COLO668 (cell line): Measurements from ENCODE around the gene DTD1.
A peak's percentile ranks its signal among the peaks of the same experiment; 100 is the strongest.

Source experiments
- DNase-seq: peaks from one replicate; lab custom pipeline; 2025; ENCODE audit not compliant: unreplicated experiment; lab: John Stamatoyannopoulos, UW

The DTD1 gene, protein sequence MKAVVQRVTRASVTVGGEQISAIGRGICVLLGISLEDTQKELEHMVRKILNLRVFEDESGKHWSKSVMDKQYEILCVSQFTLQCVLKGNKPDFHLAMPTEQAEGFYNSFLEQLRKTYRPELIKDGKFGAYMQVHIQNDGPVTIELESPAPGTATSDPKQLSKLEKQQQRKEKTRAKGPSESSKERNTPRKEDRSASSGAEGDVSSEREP

DNA sequence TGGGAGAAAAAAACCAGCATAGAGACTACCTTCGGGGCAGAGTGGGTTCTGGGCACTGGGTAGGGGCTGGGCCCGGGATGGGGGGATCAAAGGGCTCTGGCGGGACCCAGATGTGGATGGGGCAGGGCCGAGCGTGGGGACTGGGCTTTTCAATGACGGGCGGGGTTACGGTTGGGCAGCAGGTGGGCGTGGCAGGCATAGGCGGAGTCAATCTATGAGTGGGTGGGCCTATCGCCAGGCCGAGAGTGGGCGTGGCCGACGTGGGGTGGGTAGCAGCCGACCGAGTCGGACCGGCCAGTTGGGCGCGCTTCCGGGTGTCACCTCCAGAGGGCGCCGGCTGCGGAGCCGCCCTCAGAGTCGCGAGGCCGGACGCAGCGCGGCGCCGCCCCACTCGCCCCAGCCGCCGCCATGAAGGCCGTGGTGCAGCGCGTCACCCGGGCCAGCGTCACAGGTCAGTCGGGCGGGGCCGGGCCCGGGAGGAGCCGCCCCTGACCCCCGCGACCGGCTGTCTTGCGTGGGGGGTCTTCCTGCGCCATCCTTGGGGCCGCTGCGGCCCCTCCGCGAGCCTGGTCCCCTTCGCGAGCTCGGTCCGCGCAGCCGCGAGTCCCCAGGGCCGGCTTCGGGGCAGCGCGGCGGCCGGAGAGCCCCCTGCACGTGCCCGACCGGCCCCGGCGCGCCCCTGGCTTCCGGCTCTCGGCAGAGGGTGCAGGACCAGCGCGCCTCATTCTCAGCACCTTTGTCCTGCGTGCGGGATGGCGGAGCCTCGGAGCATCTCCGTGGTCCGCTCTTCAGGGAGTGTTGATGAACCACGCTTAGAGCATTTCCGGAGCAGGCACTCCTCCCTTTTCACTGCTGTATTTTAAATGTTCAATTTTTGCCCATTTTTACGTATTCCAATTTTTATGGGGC, at the start of gene DTD1:
Gene DTD1 (plus strand): TSS at position 390 of the 909 bp plus-strand sequence. CDS start 19 bp downstream, at position 409.
- peak; percentile 91 for DNase-seq

DNA sequence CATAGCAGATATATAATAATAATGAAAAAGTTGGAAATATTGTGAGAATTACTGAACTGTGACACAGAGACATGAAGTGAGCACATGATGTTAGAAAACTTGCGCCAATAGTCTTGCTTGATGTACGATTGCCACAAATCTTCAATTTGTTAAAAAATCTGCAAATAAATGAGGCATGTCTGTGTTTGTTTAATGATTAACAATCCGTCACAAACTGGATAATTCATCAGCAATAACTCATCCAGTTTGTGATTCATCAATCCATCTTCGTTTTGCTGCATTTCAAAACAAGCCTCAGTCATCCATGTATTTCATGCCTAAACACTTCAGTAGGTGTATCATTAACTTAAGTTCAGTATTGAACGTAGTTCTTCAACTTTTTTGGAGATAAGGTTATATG, 46.1 kb upstream of the DTD1 start:
- no peak for DNase-seq

DNA sequence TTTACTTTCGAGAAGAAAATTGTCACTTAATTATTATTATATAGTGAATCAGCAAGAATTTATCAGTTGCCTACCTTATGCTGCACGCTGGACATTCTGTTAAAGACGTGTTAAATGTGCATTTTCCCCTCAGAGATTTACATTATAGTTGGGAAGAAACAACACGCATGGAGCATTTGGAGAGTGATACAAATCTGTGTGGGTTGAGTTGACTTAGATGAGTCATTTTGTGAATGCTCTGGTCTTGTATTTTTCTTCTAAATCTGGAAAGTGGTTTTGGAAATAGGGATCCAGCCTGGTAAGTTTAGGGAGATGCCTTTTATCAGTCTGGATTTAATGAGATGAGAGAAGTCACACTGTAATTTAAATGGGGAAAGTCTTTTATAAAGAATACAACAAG, 44.6 kb upstream of the DTD1 start:
- no peak for DNase-seq

DNA sequence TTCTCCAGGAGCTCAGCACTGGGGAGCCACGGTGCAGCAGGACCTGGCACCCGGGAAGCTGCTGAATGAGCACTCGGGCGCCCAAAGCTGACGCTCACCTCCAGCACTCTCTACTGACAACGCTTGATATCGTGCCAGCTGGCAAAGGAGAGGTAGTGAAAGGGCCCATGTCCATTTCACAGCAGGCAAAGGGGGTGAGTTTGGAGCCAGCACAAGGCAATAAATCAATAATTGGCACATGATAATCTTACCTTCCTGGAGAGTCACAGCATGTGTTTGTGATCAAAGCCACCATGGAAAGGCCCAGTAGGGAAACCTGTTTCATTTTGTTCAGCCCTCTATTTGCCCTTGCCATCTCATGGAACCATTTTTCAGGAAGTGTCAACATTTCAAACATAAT, 43.9 kb upstream of the DTD1 start:
- no peak for DNase-seq

DNA sequence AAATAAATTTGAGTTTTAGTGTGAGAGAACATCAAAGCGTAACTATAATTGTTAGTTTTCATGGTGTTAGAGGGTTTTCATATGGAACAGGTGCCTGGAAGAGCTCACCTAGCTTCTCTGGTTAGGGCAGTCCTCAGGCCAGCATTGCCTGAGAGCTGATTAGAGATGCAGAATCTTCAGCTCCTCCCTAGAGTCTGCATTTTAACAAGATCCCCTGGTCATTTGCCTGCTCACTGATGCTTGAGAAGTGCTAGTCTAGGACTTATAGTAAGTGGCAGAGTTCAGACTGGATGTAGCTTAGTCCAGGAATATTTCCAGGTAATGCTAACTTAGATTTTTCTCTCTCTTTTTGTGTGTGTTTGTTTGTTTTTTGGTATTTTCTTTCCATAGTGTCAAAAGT, 42.3 kb upstream of the DTD1 start:
- no peak for DNase-seq

DNA sequence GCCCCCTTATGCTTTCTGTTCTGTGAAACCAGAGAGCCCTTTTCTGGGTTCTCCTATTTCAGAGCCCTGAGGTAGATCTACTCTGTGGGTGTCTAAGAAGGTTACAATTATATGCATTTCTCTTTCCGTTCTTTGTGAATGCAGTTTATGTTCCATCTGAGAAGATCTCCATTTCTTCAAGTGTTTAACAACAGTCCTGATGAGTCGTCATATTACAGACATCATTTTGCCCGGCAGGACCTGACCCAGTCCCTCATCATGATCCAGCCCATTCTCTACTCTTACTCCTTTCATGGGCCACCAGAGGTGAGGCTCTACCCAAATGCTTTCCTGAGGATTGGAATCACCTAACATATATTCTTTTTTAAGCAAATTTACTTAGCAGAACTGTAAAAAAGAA, 39.4 kb upstream of the DTD1 start:
- no peak for DNase-seq

DNA sequence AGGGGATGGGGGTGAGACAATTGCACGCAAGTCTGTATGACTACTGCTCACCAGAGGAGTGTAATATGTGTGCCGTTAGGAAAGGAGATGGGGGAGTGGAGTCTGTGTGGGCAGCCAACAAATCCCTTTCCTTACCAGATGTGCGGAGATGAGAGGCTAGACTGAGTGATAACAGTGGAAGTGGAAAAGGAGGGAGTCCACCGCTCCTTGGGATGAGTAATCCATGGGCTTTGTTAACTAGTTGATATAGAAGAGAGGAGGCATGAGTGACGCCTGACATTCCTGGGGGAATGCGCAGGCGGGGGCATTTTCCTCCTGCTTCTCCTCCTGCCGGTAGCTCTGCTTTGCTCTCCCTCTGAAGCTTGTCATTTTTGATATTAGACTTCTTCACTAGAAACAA, 34.1 kb upstream of the DTD1 start:
- DNase-seq: no peak

DNA sequence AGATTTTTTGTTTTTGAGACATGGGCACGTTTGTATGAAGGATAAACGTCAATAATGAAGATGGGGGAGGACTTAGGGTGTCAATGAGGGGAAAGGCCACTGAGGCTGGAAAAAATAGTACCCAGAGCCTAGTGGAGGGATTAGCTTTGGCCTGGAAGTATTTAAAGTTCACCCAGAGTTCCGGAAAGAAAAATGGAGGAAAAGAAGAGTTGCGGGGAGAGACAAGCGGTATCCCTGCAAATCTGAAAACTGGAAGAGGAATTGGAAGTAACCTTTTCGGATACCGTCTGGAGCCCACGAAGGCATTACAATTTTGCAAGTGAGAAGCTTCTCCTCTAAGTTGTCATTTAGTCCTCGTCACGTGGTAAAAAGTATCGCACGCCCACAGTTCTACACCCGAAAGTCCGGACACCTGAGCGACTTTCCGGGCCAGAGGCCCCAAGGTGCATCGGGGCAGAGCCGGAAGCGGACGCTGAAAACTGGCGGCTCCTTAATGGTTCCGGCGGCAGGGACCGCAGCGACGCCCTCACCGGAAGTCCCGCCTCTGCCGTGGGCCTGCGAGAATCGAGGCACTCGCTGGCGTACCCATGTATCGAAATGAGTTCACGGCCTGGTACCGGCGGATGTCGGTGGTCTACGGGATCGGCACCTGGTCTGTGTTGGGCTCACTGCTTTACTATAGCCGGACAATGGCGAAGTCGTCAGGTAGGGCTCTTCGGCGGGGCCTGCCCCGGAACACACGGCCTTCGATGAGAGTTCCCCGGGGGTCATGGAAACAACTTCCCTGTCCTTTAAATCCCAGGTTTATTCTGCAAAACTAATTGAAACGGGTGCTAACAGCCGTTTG, 20.7 kb upstream of the DTD1 start, which contains the start of gene SMIM26:
Gene SMIM26 (plus strand): TSS at position 541 of the 847 bp plus-strand sequence. CDS start 47 bp downstream, at position 588.
- peak; percentile 97 for DNase-seq

DNA sequence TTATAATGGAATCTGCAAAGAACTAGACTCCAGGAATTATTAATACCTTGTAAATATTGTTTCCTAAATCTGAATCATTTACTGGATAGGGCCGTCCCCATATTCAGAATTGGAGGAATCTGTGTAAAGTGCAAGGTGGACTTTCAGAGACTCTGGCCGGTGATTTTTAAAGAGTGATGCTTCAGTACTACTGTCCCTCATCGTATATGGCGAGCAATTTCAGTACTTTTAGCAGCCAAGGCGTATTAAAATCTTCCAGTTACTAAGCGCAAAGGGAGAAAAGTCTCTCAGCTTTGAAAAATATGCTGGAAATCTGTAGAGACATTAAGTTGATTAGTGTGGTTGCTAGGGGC, 20.1 kb upstream of the DTD1 start:
- DNase-seq: no peak

DNA sequence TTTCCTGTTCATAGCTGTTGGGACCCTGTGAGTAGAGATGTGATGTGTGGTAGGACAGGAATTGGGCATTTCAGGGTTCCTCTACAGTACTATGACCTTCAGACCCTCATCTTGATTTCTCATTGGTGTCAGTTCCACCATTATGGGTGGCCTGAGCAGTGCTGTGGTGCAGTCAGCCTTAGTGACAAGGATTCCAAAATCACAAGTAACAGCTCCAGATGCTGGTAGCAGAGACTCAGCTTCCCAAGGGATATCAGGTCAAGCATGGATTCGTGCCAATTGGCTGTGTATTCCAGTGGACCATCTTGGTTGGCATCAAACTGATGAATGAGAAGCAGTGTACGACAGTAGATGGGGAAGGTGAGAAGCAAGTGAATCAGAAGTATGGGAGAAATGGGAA, 16.8 kb upstream of the DTD1 start:
- DNase-seq: no peak

DNA sequence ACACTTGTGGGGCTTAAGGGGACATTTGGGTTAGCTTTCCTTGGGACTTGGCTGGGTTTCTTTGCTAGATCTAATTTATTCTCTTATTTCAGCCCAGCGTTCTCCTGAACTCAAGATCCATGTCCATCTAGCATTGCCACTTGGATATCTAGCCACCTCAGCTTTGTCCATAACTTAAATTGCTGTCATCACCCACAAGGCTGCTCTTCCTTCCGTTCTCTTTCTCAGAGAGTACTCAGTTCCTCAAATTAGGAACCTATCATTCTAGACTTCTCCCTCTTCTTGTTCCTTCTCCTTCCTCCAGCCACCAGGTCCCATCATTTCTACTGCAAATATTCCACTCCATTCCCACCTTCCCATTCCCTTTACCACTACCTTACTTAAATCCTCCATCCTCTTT, 16.3 kb upstream of the DTD1 start:
- DNase-seq: no peak

DNA sequence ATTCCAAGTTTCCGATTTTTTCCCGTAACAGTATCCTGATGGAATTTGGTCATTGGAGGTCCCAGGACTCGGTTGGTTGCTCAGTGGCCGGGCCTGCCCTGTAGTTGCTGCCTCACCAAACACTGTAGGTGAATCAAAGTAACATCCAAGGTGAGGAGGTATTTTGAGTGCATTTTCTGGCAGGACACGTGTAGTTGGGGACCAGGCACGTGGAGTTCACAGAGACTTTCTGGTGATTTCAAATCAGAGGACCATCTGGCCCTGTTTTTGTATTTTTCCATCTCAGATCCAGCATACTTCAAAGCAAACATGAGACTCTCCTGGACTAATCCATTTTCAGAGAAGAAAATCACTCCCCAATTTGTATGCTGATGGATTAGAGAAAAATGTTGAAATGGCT, 9.9 kb upstream of the DTD1 start:
- no peak for DNase-seq

DNA sequence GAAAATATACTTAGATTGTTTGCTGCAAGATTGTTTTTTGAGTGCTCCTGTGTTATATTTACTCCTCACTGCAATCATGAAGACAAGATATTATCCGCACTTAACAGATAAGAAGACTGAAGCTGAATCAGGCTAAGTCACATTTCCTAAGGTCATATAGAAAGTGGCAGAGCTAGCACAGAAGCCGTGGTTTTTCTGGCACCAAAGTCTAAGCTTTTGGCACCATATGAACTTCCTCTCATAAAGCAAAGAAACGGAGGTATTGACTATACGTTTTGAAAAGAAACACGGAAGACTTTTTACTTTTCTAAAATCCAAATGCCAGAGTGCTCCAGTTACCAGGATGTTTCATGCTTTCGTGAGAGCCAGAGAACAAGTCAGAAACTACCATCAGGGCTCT, 9.3 kb upstream of the DTD1 start:
- DNase-seq: no peak

DNA sequence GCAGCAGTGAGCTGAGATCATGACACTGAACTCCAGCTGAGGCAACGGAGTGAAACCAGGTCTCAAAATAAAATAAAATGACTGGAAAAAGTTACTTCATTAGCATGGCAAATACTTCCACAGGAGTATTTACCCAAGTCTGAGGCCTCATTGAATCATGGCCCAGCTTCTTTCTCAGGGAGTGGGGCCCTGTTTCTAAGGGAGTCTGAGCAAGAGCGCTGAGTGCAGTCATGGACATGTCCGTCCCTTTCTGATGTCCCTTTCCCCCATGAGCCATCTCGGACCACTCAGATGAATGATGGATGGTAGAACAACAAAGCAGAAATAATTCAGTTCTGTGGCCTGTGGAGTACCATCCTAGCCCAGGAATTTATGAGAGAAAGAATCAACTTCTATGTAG, 7.8 kb upstream of the DTD1 start:
- no peak for DNase-seq

DNA sequence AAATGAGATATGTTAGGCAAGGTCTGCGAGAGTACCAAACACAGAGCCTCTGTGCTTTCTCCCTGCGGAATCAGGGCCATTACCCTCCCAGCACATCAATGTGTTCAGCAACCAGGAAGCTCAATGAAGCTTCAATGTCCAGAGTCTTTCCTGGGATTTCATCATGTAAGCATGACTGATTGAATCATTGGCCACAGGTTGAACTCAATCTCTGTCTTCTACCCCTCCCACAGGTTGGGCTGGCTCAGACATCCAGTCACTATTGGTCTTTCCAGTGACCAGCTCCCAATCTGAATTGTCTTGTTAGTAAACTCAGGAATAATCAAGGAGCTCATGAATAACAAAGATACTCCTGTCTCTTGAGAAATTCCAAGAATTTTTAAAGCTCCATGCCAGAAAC, 2.7 kb upstream of the DTD1 start:
- no peak for DNase-seq

DNA sequence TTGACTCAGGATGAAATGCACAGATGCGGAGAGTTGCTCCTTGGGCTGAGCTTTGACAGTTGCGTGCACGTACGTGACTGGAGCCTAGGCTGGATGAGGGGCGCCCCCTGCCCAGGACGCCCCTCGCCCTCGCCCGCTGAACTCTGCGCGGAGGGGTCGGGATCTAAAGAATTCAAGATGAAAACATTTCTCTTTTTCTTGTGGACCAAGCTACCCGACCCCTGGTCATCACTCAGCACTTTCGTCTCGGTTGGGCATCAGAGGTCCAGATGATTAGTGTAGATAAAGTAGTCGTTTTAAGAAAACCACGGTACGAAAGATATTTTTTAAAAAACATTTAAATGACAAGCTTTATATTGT, 700 bp downstream of the DTD1 start:
- no peak for DNase-seq

DNA sequence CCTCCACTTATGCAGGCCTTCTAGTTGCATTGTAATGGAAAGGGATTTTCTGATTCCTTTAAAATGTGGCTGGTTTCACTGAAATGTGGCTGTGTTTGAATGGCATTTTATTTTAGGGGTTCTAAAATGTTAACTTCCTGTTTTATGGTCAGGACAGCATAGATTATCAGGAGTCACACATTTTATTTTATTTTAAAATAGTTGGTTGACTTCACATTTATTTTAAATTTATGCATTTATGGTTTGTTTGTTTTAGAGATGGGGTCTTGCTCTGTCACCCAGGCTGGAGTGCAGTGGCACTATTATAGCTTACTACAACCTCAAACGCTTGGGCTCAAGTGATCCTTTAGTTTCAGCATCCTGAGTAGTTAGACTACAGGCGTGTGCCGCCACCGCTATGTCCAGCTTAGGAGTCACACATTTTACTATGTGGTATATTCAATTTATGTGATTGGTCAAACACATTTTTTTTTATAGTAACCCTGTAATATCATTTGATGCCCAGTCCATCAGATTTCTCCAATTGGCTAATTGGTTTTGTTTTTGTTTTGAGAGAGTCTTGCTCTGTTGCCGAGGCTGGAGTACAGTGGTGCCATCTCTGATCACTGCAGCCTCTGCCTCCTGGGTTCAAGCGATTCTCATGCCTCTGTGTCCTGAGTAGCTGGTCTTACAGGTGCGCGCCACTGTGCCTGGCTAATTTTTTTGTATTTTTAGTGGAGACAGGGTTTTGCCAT, 2.3 kb downstream of the DTD1 start:
- DNase-seq: no peak

DNA sequence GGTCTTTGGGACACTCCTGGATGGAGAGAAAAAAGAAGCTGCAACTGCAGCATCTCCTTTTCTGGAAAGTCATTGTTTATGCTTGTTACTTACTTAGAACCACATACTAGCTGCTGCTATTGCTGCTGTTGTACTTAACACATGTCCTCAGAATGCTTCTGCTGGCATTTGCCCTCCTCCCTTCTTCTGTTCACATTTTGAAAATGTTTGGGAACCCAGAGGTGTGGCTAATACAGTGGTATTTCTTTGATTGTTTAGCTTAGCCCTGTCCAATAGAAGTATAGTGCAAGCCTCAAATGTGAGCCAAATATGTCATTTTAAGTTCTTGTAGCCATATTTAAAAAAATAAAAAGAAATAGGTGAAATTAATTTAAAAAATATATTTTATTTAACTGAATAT, 8.4 kb downstream of the DTD1 start:
- no peak for DNase-seq

DNA sequence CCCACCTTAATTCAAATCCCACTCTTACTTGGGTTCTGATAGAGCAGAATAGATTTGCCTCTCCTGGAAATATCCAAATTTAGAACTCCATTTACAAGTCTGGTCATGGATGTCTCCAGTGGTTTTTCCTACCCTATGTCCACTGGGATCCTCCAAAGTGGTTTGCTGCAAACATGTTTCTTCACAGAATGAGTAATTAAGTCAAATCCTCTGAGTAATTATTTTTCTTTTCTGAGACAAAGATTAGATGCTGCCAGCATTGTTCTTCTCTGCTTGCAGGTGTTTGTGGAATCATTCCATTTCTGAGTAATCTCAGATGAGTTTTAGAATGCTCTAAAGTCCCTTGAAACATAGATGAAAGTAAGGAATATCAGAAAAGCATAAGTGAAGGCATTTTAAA, 21.9 kb downstream of the DTD1 start:
- no peak for DNase-seq

DNA sequence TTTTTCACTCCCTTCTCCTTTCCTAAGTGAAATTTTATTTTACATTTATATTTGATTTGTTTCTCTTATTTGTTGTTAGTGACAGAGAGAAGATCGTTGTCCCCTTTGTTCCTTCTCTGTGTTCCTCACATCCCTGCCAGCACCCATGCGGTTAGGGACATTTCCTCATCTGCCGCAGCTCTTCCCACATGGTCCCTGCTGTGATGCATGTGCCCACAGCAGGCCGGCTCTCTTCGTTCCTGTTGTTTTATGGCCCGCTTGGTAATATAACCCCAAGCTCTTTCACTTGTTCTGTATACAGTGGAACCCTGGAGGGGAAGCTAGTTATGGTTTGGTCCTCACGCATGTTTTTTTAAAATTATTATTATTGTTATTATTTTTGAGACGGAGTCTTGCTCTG, 23.6 kb downstream of the DTD1 start:
- no peak for DNase-seq

DNA sequence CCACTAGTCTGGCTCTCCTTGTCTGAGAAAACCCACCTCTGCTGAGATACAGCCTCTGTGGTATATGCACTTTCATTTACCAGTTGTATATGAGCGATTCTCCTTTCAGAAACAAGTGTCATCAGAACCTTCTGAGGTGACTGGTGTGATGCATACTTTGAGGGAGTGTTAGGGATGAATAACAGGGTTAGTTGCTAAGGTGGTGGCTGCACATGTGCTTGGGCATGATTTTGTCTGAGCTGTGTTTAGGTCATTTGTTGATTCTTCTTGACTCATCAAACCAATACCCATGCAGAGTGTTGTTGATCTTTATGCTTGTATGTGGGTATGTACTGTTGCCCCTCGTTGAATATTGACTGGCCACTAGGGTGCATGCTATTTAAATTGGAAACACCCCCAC, 25.7 kb downstream of the DTD1 start:
- DNase-seq: no peak
